Osteocyte (in vitro differentiated cells): ENCODE results near the gene H1-8. TPM values are rescaled to one million over a fixed set of nuclear protein-coding genes. Genes with fewer than 3 reads are reported as not detected.

Source experiments
- DNase-seq: peaks from one replicate; pipeline ENCODE4 v3.0.0; 2021; ENCODE audit warnings: mixed read lengths; ENCODE audit not compliant: unreplicated experiment; ENCODE audit errors: extremely low spot score
- H3K27ac Mint-ChIP-seq: one replicate; pipeline ENCODE4 v1.8.0; 2021; ENCODE audit warnings: mild to moderate bottlenecking, mixed read lengths; ENCODE audit not compliant: unreplicated experiment
- H3K27me3 Mint-ChIP-seq: one replicate; pipeline ENCODE4 v1.8.0; 2021; ENCODE audit warnings: mixed read lengths; ENCODE audit not compliant: unreplicated experiment
- H3K36me3 Mint-ChIP-seq: one replicate; pipeline ENCODE4 v1.8.0; 2021; ENCODE audit warnings: mixed read lengths; ENCODE audit not compliant: unreplicated experiment
- H3K4me1 Mint-ChIP-seq: one replicate; pipeline ENCODE4 v1.8.0; 2021; ENCODE audit warnings: mixed read lengths; ENCODE audit not compliant: unreplicated experiment
- H3K4me3 Mint-ChIP-seq: one replicate; pipeline ENCODE4 v1.8.0; 2021; ENCODE audit warnings: mild to moderate bottlenecking, moderate library complexity, mixed read lengths; ENCODE audit not compliant: unreplicated experiment
- H3K9me3 Mint-ChIP-seq: one replicate; pipeline ENCODE4 v1.8.0; 2021; ENCODE audit warnings: mixed read lengths; ENCODE audit not compliant: unreplicated experiment
- total RNA-seq: library from RNA; stranded (reverse); gene quantifications from 2 replicates; pipeline ENCODE4 v1.2.1, GENCODE V29; 2021
- TF ChIP-seq, protein P1 (sequence below): fragments of 200-600 bp; sonication (generic); IDR thresholded peaks from 2 replicates; pipeline ENCODE4 v1.5.0; 2021; ENCODE audit warnings: antibody characterized with exemption, mild to moderate bottlenecking, moderate library complexity

H1-8 gene
- total RNA-seq, 1 donor from 2014 or later: not detected

DNA sequence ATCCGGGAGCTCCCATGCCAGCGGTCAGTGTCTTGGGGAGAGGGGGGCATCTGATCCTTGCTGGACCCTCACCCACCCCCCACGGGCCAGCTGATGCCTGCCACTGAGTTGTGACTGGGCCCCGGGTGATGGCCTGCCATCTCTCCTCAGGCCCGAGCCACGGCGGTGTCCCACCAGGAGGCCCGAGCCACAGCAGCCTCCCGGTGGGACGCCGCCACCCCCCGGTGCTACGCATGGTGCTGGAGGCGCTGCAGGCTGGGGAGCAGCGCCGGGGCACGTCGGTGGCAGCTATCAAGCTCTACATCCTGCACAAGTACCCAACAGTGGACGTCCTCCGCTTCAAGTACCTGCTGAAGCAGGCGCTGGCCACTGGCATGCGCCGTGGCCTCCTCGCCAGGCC, 4.3 kb downstream of the H1-8 start:
- no peak overlapping the region for H3K27ac Mint-ChIP-seq
- TF ChIP-seq, protein P1, sequence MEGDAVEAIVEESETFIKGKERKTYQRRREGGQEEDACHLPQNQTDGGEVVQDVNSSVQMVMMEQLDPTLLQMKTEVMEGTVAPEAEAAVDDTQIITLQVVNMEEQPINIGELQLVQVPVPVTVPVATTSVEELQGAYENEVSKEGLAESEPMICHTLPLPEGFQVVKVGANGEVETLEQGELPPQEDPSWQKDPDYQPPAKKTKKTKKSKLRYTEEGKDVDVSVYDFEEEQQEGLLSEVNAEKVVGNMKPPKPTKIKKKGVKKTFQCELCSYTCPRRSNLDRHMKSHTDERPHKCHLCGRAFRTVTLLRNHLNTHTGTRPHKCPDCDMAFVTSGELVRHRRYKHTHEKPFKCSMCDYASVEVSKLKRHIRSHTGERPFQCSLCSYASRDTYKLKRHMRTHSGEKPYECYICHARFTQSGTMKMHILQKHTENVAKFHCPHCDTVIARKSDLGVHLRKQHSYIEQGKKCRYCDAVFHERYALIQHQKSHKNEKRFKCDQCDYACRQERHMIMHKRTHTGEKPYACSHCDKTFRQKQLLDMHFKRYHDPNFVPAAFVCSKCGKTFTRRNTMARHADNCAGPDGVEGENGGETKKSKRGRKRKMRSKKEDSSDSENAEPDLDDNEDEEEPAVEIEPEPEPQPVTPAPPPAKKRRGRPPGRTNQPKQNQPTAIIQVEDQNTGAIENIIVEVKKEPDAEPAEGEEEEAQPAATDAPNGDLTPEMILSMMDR: no peak
- no peaks in the 10 kb centered on the region for H3K9me3 Mint-ChIP-seq
- H3K36me3 Mint-ChIP-seq: no peaks in the 10 kb centered on the region
- no peak for DNase-seq
- H3K27me3 Mint-ChIP-seq: no peaks in the 10 kb centered on the region
- H3K4me1 Mint-ChIP-seq: peaks cover 8% of the 10 kb centered on the region
- H3K4me3 Mint-ChIP-seq: no peak overlapping the region

DNA sequence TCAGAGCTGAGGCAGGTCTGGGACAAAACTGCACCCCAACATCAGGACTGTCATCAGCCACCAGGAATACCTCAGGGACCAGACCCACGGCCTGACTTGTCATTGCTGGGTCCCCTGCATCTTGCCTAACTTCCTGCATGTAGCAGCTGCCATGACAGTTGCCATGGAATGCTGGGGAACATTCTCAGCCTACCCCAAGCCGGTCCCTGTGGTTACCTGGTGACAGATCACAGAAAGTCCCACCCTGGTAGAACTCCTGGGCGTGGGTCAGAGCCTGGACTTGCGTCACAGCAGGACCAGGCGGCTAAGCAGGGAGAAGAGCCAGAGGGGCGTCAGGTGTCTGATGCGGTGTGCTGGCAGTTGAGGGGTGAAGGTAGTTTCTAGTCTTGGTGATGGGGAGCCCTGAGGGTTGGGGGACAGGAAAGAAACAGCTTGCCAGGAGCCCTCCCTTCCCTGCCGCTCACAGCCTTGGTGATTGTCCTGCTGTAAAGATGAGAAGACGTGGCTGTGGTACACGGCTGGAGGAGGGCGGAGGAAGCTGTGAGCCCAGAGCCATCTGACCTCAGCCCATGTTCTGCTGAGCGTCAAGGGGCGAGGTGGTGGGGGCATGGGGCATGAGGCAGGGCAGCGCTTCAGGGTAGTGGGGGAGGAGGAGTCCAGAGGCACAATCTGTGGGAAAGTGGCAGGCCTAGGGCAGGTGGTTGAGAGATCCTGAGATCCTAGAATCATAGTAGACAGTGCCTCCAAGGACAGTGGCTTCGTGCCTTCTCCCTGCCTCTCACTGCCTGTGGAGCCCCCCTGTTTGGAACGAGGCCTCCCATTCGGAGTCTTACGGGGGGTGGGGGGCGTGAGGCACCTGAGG, 5.4 kb downstream of the H1-8 start:
- no peaks in the 10 kb centered on the region for H3K36me3 Mint-ChIP-seq
- H3K4me3 Mint-ChIP-seq: no peak overlapping the region
- DNase-seq: no peak
- H3K4me1 Mint-ChIP-seq: peaks cover 17% of the 10 kb centered on the region
- H3K9me3 Mint-ChIP-seq: no peaks in the 10 kb centered on the region
- TF ChIP-seq, protein P1: no peak
- no peaks in the 10 kb centered on the region for H3K27me3 Mint-ChIP-seq
- H3K27ac Mint-ChIP-seq: no peak overlapping the region

DNA sequence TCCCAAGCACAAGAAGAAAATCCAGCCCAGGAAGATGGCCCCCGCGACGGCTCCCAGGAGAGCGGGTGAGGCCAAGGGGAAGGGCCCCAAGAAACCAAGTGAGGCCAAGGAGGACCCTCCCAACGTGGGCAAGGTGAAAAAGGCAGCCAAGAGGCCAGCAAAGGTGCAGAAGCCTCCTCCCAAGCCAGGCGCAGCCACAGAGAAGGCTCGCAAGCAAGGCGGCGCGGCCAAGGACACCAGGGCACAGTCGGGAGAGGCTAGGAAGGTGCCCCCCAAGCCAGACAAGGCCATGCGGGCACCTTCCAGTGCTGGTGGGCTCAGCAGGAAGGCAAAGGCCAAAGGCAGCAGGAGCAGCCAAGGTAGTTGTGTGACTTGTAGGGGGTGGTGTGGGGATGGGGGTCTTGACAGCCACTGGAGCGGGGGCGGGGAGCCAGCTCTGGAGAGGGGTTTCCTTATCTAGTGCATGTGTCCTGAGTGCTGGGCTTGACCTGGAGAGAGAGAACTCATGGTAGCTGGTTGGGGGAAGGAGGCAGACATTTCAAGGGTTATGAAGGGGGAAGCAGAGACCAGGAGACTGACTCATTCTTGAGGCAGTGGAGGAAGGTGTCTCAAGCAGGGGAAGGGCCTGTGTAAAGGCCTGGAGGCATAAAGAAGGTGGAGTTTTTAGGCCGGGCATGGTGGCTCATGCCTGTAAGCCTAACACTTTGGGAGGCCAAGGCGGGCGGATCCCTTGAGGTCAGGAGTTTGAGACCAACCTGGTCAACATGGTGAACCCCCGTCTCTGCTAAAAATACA, 6.2 kb downstream of the H1-8 start:
- no peak overlapping the region for H3K27ac Mint-ChIP-seq
- no peaks in the 10 kb centered on the region for H3K36me3 Mint-ChIP-seq
- DNase-seq: no peak

DNA sequence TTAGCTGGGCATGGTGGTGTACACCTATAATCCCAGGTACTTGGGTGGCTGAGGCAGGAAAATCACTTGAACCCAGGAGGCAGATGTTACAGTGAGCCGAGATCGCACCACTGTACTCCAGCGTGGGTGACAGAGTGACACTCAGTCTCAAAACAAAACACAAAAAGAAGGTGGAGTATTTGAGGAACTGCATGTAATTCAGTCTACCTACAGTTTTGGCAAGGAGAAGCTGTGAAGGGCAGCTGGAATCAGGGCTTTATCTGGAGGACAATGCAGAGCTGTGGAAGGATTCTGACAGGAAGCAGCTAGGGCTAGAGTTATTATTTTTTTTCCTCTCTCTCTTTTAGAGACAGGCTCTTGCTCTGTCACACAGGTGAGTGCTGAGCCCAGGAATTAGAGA, 6.8 kb downstream of the H1-8 start:
- TF ChIP-seq, protein P1: no peak
- Mint-ChIP-seq H3K27ac (no peak overlapping the region), H3K27me3 (no peaks in the 10 kb centered on the region), H3K9me3 (no peaks in the 10 kb centered on the region), H3K4me1 (peaks cover 32% of the 10 kb centered on the region), H3K36me3 (peaks cover 3% of the 10 kb centered on the region), H3K4me3 (no peak overlapping the region)
- DNase-seq: no peak

More for the DNA sequence above, 6.2 kb downstream of the H1-8 start:
- Mint-ChIP-seq H3K9me3 (no peaks in the 10 kb centered on the region), H3K4me3 (no peak overlapping the region), H3K27me3 (no peaks in the 10 kb centered on the region), H3K4me1 (peaks cover 26% of the 10 kb centered on the region)
- TF ChIP-seq, protein P1: no peak
